WTC11 (cell line): ENCODE measurements around the gene RC3H1. TPM values are rescaled to one million over a fixed set of nuclear protein-coding genes. Genes with fewer than 3 reads are reported as not detected.
"Not testable (repeated sequence)": the region's sequence is repeated elsewhere in the genome, so short reads cannot be mapped to it uniquely, and the experiment has no call there.

Experiments
- ATAC-seq: fragments of 200-7000 bp; cut with Tn5 transposase; 2 replicates; pipeline ENCODE4 v1.10.0; 2021; ENCODE audit warnings: mild to moderate bottlenecking, moderate library complexity
- CTCF ChIA-PET: fragments of 300-600 bp; sonication (Branson Sonifier 250); formaldehyde crosslinking; loops from one replicate; lab custom pipeline; 2021; ENCODE audit warnings: antibody characterized with exemption; lab: Charles Lee
- POLR2A ChIA-PET: fragments of 350-600 bp; sonication (Branson Sonifier 250); formaldehyde crosslinking; loops from one replicate; lab custom pipeline; 2021; ENCODE audit warnings: antibody characterized with exemption; lab: Charles Lee
- DNase-seq: peaks from one replicate; pipeline ENCODE4 v3.0.0; 2021; ENCODE audit warnings: low spot score
- H3K27ac Mint-ChIP-seq: 2 replicates; pipeline ENCODE4 v1.8.0; 2021; ENCODE audit warnings: mixed read lengths
- H3K27me3 Mint-ChIP-seq: 2 replicates; pipeline ENCODE4 v1.8.0; 2021; ENCODE audit warnings: low read depth, mild to moderate bottlenecking, moderate library complexity, mixed read lengths
- H3K36me3 Mint-ChIP-seq: 2 replicates; pipeline ENCODE4 v1.8.0; 2021; ENCODE audit warnings: mixed read lengths
- H3K4me1 Mint-ChIP-seq: 2 replicates; pipeline ENCODE4 v1.8.0; 2022; ENCODE audit warnings: mixed read lengths
- H3K4me3 Mint-ChIP-seq: 2 replicates; pipeline ENCODE4 v1.8.0; 2021; ENCODE audit warnings: mild to moderate bottlenecking, moderate library complexity, mixed read lengths
- H3K9me3 Mint-ChIP-seq: 2 replicates; pipeline ENCODE4 v1.8.0; 2021; ENCODE audit warnings: mixed read lengths
- ATF1 ChIP-seq: sonication (generic); formaldehyde crosslinking; IDR thresholded peaks from 2 replicates; pipeline ENCODE4 v1.8.1; 2023; ENCODE audit warnings: mild to moderate bottlenecking, moderate library complexity, missing genetic modification reagents
- E2F4 ChIP-seq: sonication (generic); formaldehyde crosslinking; IDR thresholded peaks from 2 replicates; pipeline ENCODE4 v1.8.1; 2022; ENCODE audit warnings: low read depth, mild to moderate bottlenecking, moderate library complexity, missing genetic modification reagents, borderline replicate concordance
- ERG ChIP-seq: fragments of 250-450 bp; sonication (Bioruptor Pico); IDR thresholded peaks from 2 replicates; pipeline ENCODE4 v1.8.0; 2021; ENCODE audit warnings: mild to moderate bottlenecking
- ESRRA ChIP-seq: sonication (generic); formaldehyde crosslinking; IDR thresholded peaks from 2 replicates; pipeline ENCODE4 v1.8.1; 2022; ENCODE audit warnings: mild to moderate bottlenecking, missing genetic modification reagents, borderline replicate concordance
- GRHL2 ChIP-seq: fragments of 250-450 bp; sonication (Bioruptor Pico); IDR thresholded peaks from 2 replicates; pipeline ENCODE4 v1.8.0; 2022; ENCODE audit warnings: mild to moderate bottlenecking, moderate library complexity; ENCODE audit not compliant: insufficient replicate concordance, severe bottlenecking
- NR1H2 ChIP-seq: sonication (generic); formaldehyde crosslinking; IDR thresholded peaks from 2 replicates; pipeline ENCODE4 v1.9.0; 2021; ENCODE audit warnings: mild to moderate bottlenecking, moderate library complexity, missing genetic modification reagents
- TCF7 ChIP-seq: sonication (generic); formaldehyde crosslinking; IDR thresholded peaks from 2 replicates; pipeline ENCODE4 v1.8.0; 2022; ENCODE audit warnings: mild to moderate bottlenecking, low read depth, missing genetic modification reagents, moderate library complexity
- TP53 ChIP-seq: sonication (generic); formaldehyde crosslinking; IDR thresholded peaks from 2 replicates; pipeline ENCODE4 v1.8.1; 2023; ENCODE audit warnings: mild to moderate bottlenecking, missing genetic modification reagents
- ZNF219 ChIP-seq: sonication (generic); formaldehyde crosslinking; IDR thresholded peaks from 2 replicates; pipeline ENCODE4 v1.8.0; 2023; ENCODE audit warnings: missing genetic modification reagents, mild to moderate bottlenecking, borderline replicate concordance
- ZNF263 ChIP-seq: sonication (generic); formaldehyde crosslinking; IDR thresholded peaks from 2 replicates; pipeline ENCODE4 v1.8.1; 2022; ENCODE audit warnings: low read depth, mild to moderate bottlenecking, moderate library complexity, missing genetic modification reagents
- ZNF425 ChIP-seq: fragments of 250-450 bp; sonication (Bioruptor Pico); conservative IDR thresholded peaks from 2 replicates; pipeline ENCODE4 v1.9.0; 2021; ENCODE audit warnings: mild to moderate bottlenecking
- ZNF671 ChIP-seq: fragments of 250-450 bp; sonication (Bioruptor Pico); IDR thresholded peaks from 2 replicates; pipeline ENCODE4 v1.8.0; 2021; ENCODE audit warnings: mild to moderate bottlenecking
- total RNA-seq: library from RNA; stranded (reverse); gene quantifications from 3 replicates; pipeline ENCODE4 v1.2.3, GENCODE V29; 2021
- TF ChIP-seq, protein P1 (sequence below): sonication (generic); formaldehyde crosslinking; IDR thresholded peaks from 2 replicates; pipeline ENCODE4 v1.8.0; 2022; ENCODE audit warnings: mild to moderate bottlenecking, missing genetic modification reagents

The RC3H1 gene
- total RNA-seq, 1 experiment from 2014 or later, result 25.4 TPM

GRCh38 chr1:173995475-173995874 is 26.7 kb downstream of the RC3H1 start:
- H3K4me3 Mint-ChIP-seq, result no peak overlapping the region
- peak overlapping the region; percentile 24; the same call in 1 of the 2 replicates for H3K27ac Mint-ChIP-seq
- H3K9me3 Mint-ChIP-seq, result no peaks in the 10 kb centered on the region
- peaks cover 20% of the 10 kb centered on the region for H3K36me3 Mint-ChIP-seq
- DNase-seq (no peak), ATAC-seq (no peak)
- ChIA-PET CTCF (no interaction called here), POLR2A (no interaction called here)
- no peaks in the 10 kb centered on the region for H3K4me1 Mint-ChIP-seq
- H3K27me3 Mint-ChIP-seq, result no peaks in the 10 kb centered on the region
- no peak for TF ChIP-seq ERG (CRISPR knock-in tag)
- no peak for TF ChIP-seq ZNF425 (CRISPR knock-in tag)
- no peak for TF ChIP-seq ZNF263
- no peak for TF ChIP-seq ZNF219
- no peak for TF ChIP-seq ESRRA (CRISPR knock-in tag)
- no peak for TF ChIP-seq GRHL2 (CRISPR knock-in tag)

GRCh38 chr1:173993948-173994347 is 28.2 kb downstream of the RC3H1 start:
- H3K4me1 Mint-ChIP-seq, H3K4me3 Mint-ChIP-seq, H3K9me3 Mint-ChIP-seq, DNase-seq, H3K27me3 Mint-ChIP-seq, H3K27ac Mint-ChIP-seq, CTCF ChIA-PET, ATAC-seq: not testable (repeated sequence)
- POLR2A ChIA-PET, result interaction anchor here (0.6 kb wide), 2 partner anchors 237 to 894 kb away, joined by 3 read pairs; no protein-coding TSS in a partner anchor
- H3K36me3 Mint-ChIP-seq, result peaks cover 22% of the 10 kb centered on the region

- POLR2A ChIA-PET, result no interaction called here
Observed at GRCh38 chr1:173988068-173988467, 34.1 kb downstream of the RC3H1 start.

GRCh38 chr1:173986951-173987350 is 35.2 kb downstream of the RC3H1 start:
- Mint-ChIP-seq H3K4me1 (no peaks in the 10 kb centered on the region), H3K9me3 (no peaks in the 10 kb centered on the region), H3K36me3 (peaks cover 29% of the 10 kb centered on the region), H3K4me3 (no peak overlapping the region), H3K27ac (no peak overlapping the region), H3K27me3 (no peaks in the 10 kb centered on the region)
- DNase-seq, result no peak
- ChIA-PET POLR2A (no interaction called here), CTCF (no interaction called here)
- TF ChIP-seq TP53, result no peak
- no peak for ATAC-seq

More at GRCh38 chr1:173988068-173988467, 34.1 kb downstream of the RC3H1 start:
- peaks cover 33% of the 10 kb centered on the region for H3K36me3 Mint-ChIP-seq
- no peak overlapping the region for H3K27ac Mint-ChIP-seq
- TF ChIP-seq ZNF671 (CRISPR knock-in tag), result no peak
- no peak for TF ChIP-seq E2F4 (CRISPR knock-in tag)
- TF ChIP-seq ATF1 (CRISPR knock-in tag), result no peak
- TF ChIP-seq NR1H2 (CRISPR knock-in tag), result no peak
- TF ChIP-seq, protein P1, sequence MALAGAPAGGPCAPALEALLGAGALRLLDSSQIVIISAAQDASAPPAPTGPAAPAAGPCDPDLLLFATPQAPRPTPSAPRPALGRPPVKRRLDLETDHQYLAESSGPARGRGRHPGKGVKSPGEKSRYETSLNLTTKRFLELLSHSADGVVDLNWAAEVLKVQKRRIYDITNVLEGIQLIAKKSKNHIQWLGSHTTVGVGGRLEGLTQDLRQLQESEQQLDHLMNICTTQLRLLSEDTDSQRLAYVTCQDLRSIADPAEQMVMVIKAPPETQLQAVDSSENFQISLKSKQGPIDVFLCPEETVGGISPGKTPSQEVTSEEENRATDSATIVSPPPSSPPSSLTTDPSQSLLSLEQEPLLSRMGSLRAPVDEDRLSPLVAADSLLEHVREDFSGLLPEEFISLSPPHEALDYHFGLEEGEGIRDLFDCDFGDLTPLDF (CRISPR knock-in tag), result no peak
- TF ChIP-seq TCF7 (CRISPR knock-in tag), result no peak
- no peaks in the 10 kb centered on the region for H3K9me3 Mint-ChIP-seq
- no peak for DNase-seq
- no peak for ATAC-seq
- CTCF ChIA-PET, result no interaction called here
- no peaks in the 10 kb centered on the region for H3K27me3 Mint-ChIP-seq
- no peaks in the 10 kb centered on the region for H3K4me1 Mint-ChIP-seq
- no peak overlapping the region for H3K4me3 Mint-ChIP-seq
